SH-SY5Y (cell line): Measurements from ENCODE around the gene DVL1.

ENCODE experiments used
- GATA2 ChIP-seq: IDR thresholded peaks from 2 replicates; pipeline ENCODE4 v1.6.1; 2011; ENCODE audit warnings: mild to moderate bottlenecking, low read depth, low read length
- GATA3 ChIP-seq: IDR thresholded peaks from 2 replicates; pipeline ENCODE4 v1.6.1; 2011; ENCODE audit warnings: low read depth, mild to moderate bottlenecking, low read length, moderate library complexity

DVL1 gene

GRCh38 chr1:1311107-1312104, 37.8 kb downstream of the DVL1 start:
- TF ChIP-seq GATA2 (no peak), GATA3 (no peak)

- TF ChIP-seq GATA2 (no peak), GATA3 (no peak)
Measured at GRCh38 chr1:1310476-1311053, 38.7 kb downstream of the DVL1 start.

GRCh38 chr1:1310109-1310385, 39.2 kb downstream of the DVL1 start:
- TF ChIP-seq GATA2 (no peak), GATA3 (no peak)

- TF ChIP-seq GATA3 = no peak
- no peak for TF ChIP-seq GATA2
Measured at GRCh38 chr1:1309251-1310108, 39.7 kb downstream of the DVL1 start.

GRCh38 chr1:1308756-1309250, 40.4 kb downstream of the DVL1 start:
- TF ChIP-seq GATA2 (no peak), GATA3 (no peak)

- TF ChIP-seq GATA2 (no peak), GATA3 (no peak)
Measured at GRCh38 chr1:1307923-1308755, 41.1 kb downstream of the DVL1 start, which contains the start of the genes ACAP3 and PUSL1. TSS of gene ACAP3 (minus strand) at chr1:1307930. CDS start at chr1:1307815, 115 bp downstream. TSS of gene PUSL1 (plus strand) at chr1:1308597. CDS start at chr1:1308644, 47 bp downstream.

GRCh38 chr1:1307261-1307922, 41.8 kb downstream of the DVL1 start:
- no peak for TF ChIP-seq GATA2
- no peak for TF ChIP-seq GATA3

GRCh38 chr1:1306661-1307260, 42.5 kb downstream of the DVL1 start:
- TF ChIP-seq GATA3 (no peak), GATA2 (no peak)

GRCh38 chr1:1306070-1306660, 43.1 kb downstream of the DVL1 start:
- TF ChIP-seq GATA3 = no peak
- no peak for TF ChIP-seq GATA2

GRCh38 chr1:1305300-1306069, 43.7 kb downstream of the DVL1 start:
- TF ChIP-seq GATA3 (no peak), GATA2 (no peak)
